Stimulated activated naive CD8-positive, alpha-beta T cell treated with anti-CD3 and anti-CD28 coated beads, Interleukin-15, Interleukin-2, amounts not matched to agents 100 ng/mL and 50 ng/mL, for 24 hours (primary cell): ENCODE measurements around the gene ESYT2.

Source experiments
- H3K27ac Mint-ChIP-seq: one replicate; pipeline ENCODE4 v1.8.0; 2021; ENCODE audit warnings: mild to moderate bottlenecking, mixed read lengths
- H3K27me3 Mint-ChIP-seq: one replicate; pipeline ENCODE4 v1.8.0; 2021; ENCODE audit warnings: mixed read lengths
- H3K36me3 Mint-ChIP-seq: one replicate; pipeline ENCODE4 v1.8.0; 2021; ENCODE audit warnings: low read depth, mixed read lengths
- H3K4me1 Mint-ChIP-seq: one replicate; pipeline ENCODE4 v1.8.0; 2021; ENCODE audit warnings: low read depth, mixed read lengths
- H3K4me3 Mint-ChIP-seq: one replicate; pipeline ENCODE4 v1.8.0; 2021; ENCODE audit warnings: mild to moderate bottlenecking, mixed read lengths
- H3K9me3 Mint-ChIP-seq: one replicate; pipeline ENCODE4 v1.8.0; 2021; ENCODE audit warnings: mixed read lengths

ESYT2 gene

DNA sequence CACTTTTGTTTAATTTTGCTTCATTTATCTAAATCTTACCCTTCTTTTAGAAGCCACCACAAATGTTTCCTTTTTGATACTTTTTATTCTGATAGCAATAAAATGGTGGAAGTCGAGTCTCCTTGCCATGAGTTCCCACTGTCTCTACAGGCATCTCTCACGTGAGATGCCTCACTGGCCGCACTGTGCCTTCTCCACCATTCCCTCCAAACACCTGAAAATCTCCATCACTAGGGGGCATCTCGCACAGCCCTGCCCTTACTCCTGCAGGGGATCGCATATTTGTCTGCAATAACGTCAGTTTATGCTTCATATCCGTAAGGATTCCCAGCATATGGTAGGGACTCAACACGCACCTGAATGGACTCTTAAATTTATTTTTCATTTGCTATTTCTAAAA, 68.4 kb downstream of the ESYT2 start:
- no peaks in the 10 kb centered on the region for H3K27me3 Mint-ChIP-seq
- H3K4me3 Mint-ChIP-seq, result no peak overlapping the region
- H3K9me3 Mint-ChIP-seq, result no peaks in the 10 kb centered on the region
- H3K36me3 Mint-ChIP-seq, result peaks cover 78% of the 10 kb centered on the region
- no peak overlapping the region for H3K27ac Mint-ChIP-seq
- peaks cover 2% of the 10 kb centered on the region for H3K4me1 Mint-ChIP-seq

DNA sequence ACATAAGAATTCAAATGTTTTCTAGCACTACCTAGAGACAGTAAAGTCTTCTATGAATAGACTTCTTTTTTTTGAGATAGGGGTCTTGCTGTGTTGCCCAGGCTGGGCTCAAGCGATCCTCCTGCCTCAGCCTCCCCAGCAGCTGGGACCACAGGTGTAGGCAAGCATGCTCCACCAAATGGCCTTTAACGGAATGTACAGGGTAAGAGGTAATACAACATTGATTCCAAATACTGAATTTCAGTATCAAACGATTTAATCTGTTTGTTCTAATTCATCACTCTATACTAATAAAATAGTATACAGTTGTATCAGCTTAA, 68.9 kb downstream of the ESYT2 start:
- H3K27ac Mint-ChIP-seq, result no peak overlapping the region
- no peaks in the 10 kb centered on the region for H3K9me3 Mint-ChIP-seq
- H3K4me1 Mint-ChIP-seq, result no peaks in the 10 kb centered on the region
- H3K27me3 Mint-ChIP-seq, result no peaks in the 10 kb centered on the region
- H3K36me3 Mint-ChIP-seq, result peaks cover 79% of the 10 kb centered on the region
- H3K4me3 Mint-ChIP-seq, result no peak overlapping the region

DNA sequence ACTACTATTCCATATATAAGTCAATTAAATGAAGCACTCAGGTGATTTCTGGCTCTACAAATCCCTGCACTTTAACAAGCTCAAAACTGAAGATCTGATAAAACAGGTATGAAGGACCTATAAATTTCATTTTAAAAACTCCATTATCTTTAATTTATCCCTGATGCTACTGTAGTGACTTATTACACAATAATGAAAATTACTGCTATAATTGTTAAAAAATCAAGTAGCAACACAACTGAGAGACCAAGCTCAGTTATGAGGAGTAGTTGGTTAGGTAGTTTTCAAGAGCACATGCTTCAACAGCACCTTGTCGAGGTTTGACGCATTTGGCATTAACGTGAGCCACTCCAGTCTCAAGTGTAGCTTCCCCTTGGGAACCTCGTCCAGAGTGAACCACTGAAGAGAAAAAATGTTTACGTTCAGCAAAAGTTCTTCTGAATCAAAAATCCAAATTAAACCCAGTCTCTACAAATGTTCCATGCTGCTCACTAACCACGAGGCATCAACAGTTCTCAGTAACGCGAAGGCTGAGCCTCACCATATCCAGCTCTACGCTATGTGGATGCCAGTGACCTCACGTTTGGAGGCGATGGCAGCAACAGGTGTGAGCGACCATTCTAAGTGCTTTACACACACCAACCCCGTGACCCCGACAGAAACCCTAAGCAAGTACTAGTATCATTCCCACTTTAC, 69.4 kb downstream of the ESYT2 start:
- H3K27ac Mint-ChIP-seq, result no peak overlapping the region
- peaks cover 81% of the 10 kb centered on the region for H3K36me3 Mint-ChIP-seq
- H3K9me3 Mint-ChIP-seq, result no peaks in the 10 kb centered on the region
- H3K27me3 Mint-ChIP-seq, result no peaks in the 10 kb centered on the region
- no peak overlapping the region for H3K4me3 Mint-ChIP-seq
- H3K4me1 Mint-ChIP-seq, result no peaks in the 10 kb centered on the region

DNA sequence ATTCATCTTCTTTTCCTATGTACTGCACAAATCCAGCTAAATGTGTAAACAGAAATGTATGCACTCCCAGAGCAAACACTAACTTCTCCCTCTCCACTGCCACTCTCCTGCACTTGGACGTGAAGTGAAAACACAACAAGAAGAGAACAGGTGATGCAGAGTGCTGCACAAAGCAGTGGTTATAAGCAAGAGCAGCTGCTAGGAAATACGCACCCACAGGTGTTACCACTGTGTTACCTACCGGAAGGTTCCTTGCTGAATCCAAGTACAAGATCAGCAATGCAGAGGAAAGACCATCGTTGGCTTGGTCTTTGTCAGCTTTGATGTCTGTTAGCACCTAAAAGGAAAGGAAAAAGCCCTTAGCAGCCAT, 70.1 kb downstream of the ESYT2 start:
- Mint-ChIP-seq H3K4me3 (no peak overlapping the region), H3K36me3 (peaks cover 78% of the 10 kb centered on the region), H3K27me3 (no peaks in the 10 kb centered on the region), H3K4me1 (no peaks in the 10 kb centered on the region), H3K9me3 (no peaks in the 10 kb centered on the region), H3K27ac (peak overlapping the region; percentile 50)

DNA sequence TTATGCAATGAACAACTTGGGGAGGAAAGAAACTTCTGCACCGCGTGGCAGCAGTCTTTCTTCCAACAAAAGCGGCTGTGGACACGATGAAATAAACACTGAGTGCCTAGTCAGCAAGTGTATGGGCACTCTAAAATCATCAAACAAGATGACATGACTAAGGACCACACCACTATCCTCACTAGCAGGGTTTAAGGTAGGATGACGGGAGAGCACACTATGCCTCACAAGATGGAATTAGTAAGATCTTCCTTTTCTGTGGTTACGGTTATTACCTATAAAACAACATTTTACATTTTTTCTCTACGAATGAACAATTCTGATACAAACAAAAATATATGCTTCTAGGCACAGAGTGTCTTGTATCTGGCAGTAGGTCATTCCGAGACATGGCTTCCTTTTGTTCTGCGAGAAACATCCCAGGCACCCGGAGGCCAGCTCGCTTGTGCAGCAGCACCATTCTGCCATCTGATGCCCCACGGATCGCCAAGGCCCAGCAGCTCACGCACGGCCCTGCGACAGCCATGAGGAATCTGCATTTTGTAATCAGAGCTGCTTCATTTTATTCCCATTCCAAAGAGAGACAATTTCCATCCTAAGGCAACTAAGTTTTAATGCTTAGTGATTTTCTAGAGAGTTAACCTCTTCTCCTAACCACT, 70.6 kb downstream of the ESYT2 start:
- no peaks in the 10 kb centered on the region for H3K9me3 Mint-ChIP-seq
- no peaks in the 10 kb centered on the region for H3K4me1 Mint-ChIP-seq
- H3K27me3 Mint-ChIP-seq, result no peaks in the 10 kb centered on the region
- H3K27ac Mint-ChIP-seq, result peak overlapping the region; percentile 50
- H3K4me3 Mint-ChIP-seq, result no peak overlapping the region
- peaks cover 73% of the 10 kb centered on the region for H3K36me3 Mint-ChIP-seq

DNA sequence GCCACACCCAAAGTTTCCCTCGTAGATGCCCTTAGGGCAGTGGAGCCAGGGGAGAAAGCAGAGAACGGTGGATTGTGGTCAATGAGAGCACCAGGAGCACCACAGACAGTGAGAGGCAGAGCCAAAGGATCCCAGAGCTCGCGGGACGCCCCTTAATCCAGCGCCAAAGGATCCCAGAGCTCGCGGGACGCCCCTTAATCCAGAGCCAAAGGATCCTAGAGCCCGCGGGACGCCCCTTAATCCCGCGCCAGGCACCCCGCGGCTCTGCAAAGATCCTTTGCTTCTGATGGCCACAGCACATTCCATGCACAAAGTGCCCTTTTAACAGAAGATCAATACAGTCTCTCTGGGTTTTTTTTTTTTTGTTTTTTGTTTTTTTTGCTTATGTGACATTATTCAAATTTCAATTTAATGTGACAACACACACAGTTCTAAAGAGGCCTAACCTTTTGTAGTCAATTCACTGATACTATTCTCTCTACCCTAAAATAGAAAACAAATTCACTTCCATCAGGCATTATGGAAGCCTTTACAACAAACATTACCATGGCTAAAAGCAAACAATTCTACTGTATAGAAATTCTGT, 71.8 kb downstream of the ESYT2 start:
- H3K9me3 Mint-ChIP-seq, result no peaks in the 10 kb centered on the region
- no peaks in the 10 kb centered on the region for H3K27me3 Mint-ChIP-seq
- peaks cover 2% of the 10 kb centered on the region for H3K4me1 Mint-ChIP-seq
- peaks cover 70% of the 10 kb centered on the region for H3K36me3 Mint-ChIP-seq
- H3K27ac Mint-ChIP-seq, result no peak overlapping the region
- H3K4me3 Mint-ChIP-seq, result no peak overlapping the region

DNA sequence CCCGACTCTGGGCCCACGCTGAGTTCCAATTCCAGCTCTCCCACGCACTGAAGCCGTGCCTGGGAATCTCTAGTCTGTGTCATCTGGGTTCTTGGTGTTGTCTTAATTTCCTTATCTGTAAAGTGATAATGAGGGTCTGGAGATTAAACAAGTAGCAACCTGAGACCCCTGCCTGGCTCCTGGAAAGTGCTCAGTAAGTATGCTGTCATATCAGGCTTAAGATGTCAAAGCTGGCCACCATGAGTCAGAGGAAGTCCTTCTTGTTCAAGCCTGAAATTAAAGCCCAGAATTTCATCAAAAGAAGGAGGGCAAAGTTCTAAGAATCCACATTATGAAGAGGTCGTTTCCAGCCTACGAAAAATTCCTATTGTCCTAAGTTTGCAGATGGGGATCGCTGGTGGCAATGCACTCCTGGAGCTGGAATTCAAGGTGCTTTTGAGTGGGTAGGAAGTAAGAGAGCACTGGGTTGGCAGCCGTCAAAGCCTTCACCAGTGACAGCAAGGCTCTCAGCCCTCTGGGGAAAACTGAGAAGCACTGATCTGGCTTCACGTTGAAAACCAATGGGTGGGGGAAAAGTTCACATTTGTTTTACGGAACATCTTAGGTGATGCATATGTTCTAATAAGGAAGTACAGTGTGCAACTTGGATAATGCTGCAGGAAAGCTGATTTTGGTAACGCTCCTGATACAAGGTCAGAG, 74.4 kb downstream of the ESYT2 start:
- no peaks in the 10 kb centered on the region for H3K9me3 Mint-ChIP-seq
- peaks cover 52% of the 10 kb centered on the region for H3K36me3 Mint-ChIP-seq
- H3K27ac Mint-ChIP-seq, result peak overlapping the region; percentile 14
- H3K4me3 Mint-ChIP-seq, result no peak overlapping the region
- H3K27me3 Mint-ChIP-seq, result no peaks in the 10 kb centered on the region
- peaks cover 9% of the 10 kb centered on the region for H3K4me1 Mint-ChIP-seq

DNA sequence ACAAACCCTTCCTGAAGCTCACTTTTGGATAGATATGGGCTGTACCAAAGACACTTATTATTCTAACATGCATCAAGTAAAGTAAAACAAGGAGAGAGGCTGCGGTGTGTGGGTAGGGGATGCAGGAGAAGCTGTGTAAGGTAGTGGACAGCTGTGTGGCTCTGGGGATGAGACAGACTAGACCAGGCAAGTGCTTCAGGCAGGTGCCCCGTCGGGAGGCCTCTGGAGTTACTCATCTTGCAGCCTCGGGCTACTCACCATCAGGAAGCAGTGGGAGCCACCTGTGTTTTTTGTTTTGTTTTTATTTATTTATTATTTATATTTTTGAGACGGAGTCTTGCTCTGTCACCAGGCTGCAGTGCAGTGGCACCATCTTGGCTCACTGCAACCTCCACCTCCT, 75.4 kb downstream of the ESYT2 start:
- H3K4me3 Mint-ChIP-seq, result no peak overlapping the region
- H3K27ac Mint-ChIP-seq, result no peak overlapping the region
- H3K9me3 Mint-ChIP-seq, result no peaks in the 10 kb centered on the region
- peaks cover 44% of the 10 kb centered on the region for H3K36me3 Mint-ChIP-seq
- H3K4me1 Mint-ChIP-seq, result peaks cover 9% of the 10 kb centered on the region
- no peaks in the 10 kb centered on the region for H3K27me3 Mint-ChIP-seq

DNA sequence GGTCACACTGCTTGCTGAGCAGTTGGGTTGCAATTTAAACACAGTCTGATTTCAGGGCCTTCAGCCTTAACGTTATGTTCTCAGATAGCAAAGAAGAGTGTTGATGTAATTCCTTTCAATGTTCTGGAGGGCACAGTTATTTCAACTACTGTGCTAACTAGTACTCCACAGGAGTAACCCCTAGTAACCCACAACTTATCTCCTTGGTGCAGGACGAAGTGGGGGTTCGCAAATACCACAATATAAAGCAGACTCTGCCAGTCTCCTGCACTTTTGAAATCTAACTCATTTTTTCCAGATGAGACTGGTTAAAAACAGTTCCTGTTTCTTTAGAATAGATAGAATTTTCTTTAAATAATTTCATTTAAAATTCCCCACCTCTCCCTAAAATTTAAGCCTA, 77.6 kb downstream of the ESYT2 start:
- Mint-ChIP-seq H3K4me1 (peaks cover 9% of the 10 kb centered on the region), H3K4me3 (no peak overlapping the region), H3K27ac (no peak overlapping the region), H3K36me3 (peaks cover 35% of the 10 kb centered on the region), H3K27me3 (no peaks in the 10 kb centered on the region), H3K9me3 (no peaks in the 10 kb centered on the region)

DNA sequence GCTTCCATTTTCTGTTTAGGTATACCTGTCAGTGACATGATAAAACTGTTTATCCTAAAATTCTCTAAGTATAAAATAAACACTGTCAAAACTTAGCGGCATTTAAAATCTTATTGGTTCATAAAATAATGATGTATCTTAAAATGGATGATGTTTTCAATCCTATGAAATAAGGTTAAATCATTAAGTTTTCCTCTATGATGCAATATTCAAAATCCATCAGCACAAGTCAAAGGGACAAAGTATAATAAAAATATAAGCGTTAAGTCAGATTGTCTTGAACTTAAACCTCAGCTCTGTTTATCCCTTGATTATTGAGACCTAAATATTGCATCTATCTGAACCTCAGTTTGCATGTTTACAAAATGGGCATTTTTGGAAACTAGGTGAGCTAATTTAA, 78.1 kb downstream of the ESYT2 start:
- Mint-ChIP-seq H3K27me3 (no peaks in the 10 kb centered on the region), H3K36me3 (peaks cover 35% of the 10 kb centered on the region), H3K4me3 (no peak overlapping the region), H3K27ac (no peak overlapping the region), H3K9me3 (no peaks in the 10 kb centered on the region), H3K4me1 (peaks cover 9% of the 10 kb centered on the region)

DNA sequence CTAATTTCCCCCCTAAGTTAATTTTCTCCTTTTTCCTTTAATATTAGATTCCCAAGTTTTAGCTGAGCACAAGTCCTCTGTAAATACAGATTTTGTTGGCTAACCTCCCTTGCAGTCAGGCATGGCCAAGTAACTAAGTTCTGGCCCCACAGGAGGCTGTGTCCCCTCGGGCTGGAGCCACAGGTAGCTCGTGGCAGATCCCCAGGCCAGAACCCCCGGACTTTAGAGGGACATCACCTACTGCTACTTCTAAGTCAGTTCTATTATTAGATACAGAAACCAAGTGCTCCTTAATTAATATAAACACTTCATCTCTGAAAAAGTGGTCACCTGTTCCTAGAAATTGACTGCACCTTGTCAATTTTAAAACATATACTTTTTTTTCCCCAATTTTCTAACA, 78.6 kb downstream of the ESYT2 start:
- Mint-ChIP-seq H3K27ac (peak overlapping the region; percentile 67), H3K9me3 (no peaks in the 10 kb centered on the region), H3K4me3 (no peak overlapping the region), H3K27me3 (no peaks in the 10 kb centered on the region), H3K4me1 (peaks cover 9% of the 10 kb centered on the region), H3K36me3 (peaks cover 37% of the 10 kb centered on the region)

DNA sequence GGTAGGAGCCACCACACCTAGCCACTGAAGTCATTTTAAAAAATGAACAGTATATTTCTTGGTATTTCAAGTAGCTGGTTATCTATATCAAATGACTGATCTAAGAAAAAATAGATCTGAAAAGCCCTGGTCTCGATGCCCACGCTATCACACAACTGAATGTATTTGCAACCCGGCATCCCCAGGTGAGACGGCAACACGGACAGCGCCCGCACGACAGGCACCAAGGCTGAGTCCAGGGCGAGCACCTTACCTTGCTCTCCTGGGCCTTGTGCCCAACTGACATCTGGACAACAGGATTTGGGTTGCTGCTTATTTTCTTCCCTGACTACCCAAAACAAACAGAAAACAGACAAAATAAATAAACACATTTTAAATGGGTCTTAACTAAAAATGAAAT, 79.9 kb downstream of the ESYT2 start:
- no peaks in the 10 kb centered on the region for H3K27me3 Mint-ChIP-seq
- peaks cover 30% of the 10 kb centered on the region for H3K36me3 Mint-ChIP-seq
- H3K27ac Mint-ChIP-seq, result no peak overlapping the region

DNA sequence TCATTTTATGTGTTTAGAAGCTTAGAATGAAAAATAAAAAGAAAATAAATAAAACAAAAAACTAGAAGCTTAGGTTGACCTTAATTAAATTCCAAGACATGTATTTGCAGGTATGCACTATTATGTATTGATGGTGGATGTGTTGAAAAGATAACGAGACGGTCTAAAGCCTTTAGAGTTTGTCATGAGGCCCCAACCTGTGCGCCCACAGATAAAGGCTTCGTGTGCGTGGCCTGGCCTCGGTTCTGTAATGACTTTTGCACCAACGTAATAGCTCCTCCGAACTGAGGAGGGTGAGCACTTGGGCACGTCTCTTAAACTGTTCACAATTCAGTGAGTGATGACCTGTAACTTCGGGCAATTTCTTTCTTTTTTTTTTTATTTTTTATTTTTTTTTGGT, 81.0 kb downstream of the ESYT2 start:
- Mint-ChIP-seq H3K36me3 (peaks cover 39% of the 10 kb centered on the region), H3K27ac (no peak overlapping the region), H3K4me3 (no peak overlapping the region), H3K27me3 (no peaks in the 10 kb centered on the region), H3K4me1 (peaks cover 9% of the 10 kb centered on the region), H3K9me3 (no peaks in the 10 kb centered on the region)

More for the DNA sequence above, 79.9 kb downstream of the ESYT2 start:
- Mint-ChIP-seq H3K9me3 (no peaks in the 10 kb centered on the region), H3K4me1 (peaks cover 9% of the 10 kb centered on the region), H3K4me3 (no peak overlapping the region)

DNA sequence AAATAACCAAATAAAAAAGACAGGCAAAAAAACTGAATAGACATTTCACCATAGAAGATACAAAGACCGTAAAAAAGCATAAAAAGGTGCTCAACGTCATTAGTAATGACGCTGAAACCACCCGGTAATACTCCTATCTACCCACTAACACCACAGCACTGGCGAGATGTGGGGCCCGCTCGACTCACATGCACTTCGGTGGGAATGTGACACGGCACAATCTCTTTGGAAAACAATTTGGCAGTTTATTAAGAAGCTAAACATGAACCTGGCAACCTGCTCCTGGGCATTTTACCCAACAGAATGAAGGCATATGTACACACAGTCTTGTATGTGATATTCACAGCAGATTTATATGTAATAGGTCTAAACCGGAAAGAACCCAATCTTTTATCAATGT, 81.9 kb downstream of the ESYT2 start:
- H3K27me3 Mint-ChIP-seq, result no peaks in the 10 kb centered on the region
- no peak overlapping the region for H3K4me3 Mint-ChIP-seq
- H3K9me3 Mint-ChIP-seq, result no peaks in the 10 kb centered on the region
- H3K4me1 Mint-ChIP-seq, result peaks cover 7% of the 10 kb centered on the region
- H3K36me3 Mint-ChIP-seq, result peaks cover 49% of the 10 kb centered on the region
- peak overlapping the region; percentile 2 for H3K27ac Mint-ChIP-seq

DNA sequence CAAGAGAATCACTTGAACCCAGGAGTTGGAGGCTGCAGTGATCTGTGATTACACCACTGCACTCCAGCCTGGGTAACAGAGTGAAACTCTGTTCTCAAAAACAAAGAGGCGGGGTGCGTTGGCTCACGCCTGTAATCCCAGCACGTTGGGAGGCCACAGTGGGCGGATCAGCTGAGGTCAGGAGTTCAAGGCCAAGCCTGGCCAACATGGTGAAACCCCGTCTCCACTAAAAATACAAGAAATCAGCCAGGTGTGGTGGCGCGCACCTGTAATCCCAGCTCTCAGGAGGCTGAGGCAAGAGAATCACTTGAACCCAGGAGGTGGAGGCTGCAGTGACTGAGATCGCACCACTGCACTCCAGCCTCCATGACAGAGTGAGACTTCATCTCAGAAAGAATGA, 82.4 kb downstream of the ESYT2 start:
- Mint-ChIP-seq H3K27ac (peak overlapping the region; percentile 2), H3K4me1 (peaks cover 7% of the 10 kb centered on the region), H3K36me3 (peaks cover 51% of the 10 kb centered on the region), H3K9me3 (no peaks in the 10 kb centered on the region), H3K4me3 (no peak overlapping the region), H3K27me3 (no peaks in the 10 kb centered on the region)
